Activated CD8-positive, alpha-beta memory T cell treated with anti-CD3 and anti-CD28 coated beads for 36 hours (primary cell): ENCODE results near the gene IFNE. TPM values are rescaled to one million over a fixed set of nuclear protein-coding genes. Genes with fewer than 3 reads are reported as not detected.
"Not testable (repeated sequence)": the region's sequence is repeated elsewhere in the genome, so short reads cannot be mapped to it uniquely, and the experiment has no call there.

ENCODE experiments used
- CTCF ChIA-PET: fragments of 350-600 bp; sonication (Branson Sonifier 250); formaldehyde crosslinking; loops from one replicate; lab custom pipeline; 2021; ENCODE audit warnings: antibody characterized with exemption; lab: Charles Lee
- POLR2A ChIA-PET: fragments of 350-600 bp; sonication (Branson Sonifier 250); formaldehyde crosslinking; loops from one replicate; lab custom pipeline; 2021; ENCODE audit warnings: antibody characterized with exemption; lab: Charles Lee
- total RNA-seq, 2 experiments: library from RNA; stranded (reverse); gene quantifications; one replicate each; pipeline ENCODE4 v1.2.3, GENCODE V29; 2021

Gene IFNE
- total RNA-seq, 2 experiments from 2014 or later, result not detected

GRCh38 chr9:21435015-21435383 is 47.1 kb downstream of the IFNE start:
- CTCF ChIA-PET, result interaction anchor here (0.9 to 1.3 kb wide), 3 partner anchors 10 to 141 kb away, joined by 3 to 4 read pairs (median 3); no protein-coding TSS in a partner anchor

GRCh38 chr9:21434202-21435014 is 47.7 kb downstream of the IFNE start:
- POLR2A ChIA-PET, result no interaction called here
- CTCF ChIA-PET, result interaction anchor here (0.9 to 1.3 kb wide), 3 partner anchors 10 to 140 kb away, joined by 3 to 4 read pairs (median 3); no protein-coding TSS in a partner anchor

More at GRCh38 chr9:21435015-21435383, 47.1 kb downstream of the IFNE start:
- POLR2A ChIA-PET, result not testable (repeated sequence)

GRCh38 chr9:21432672-21433425 is 49.3 kb downstream of the IFNE start:
- ChIA-PET POLR2A (no interaction called here), CTCF (no interaction called here)

Other genes with a start within 250 kb of the IFNE start
- gene IFNA14, start 242.3 kb downstream of the IFNE start, total RNA-seq, result not detected
- gene IFNA5, start 177.0 kb downstream of the IFNE start, total RNA-seq, result not detected
- gene KLHL9, start 146.9 kb downstream of the IFNE start, total RNA-seq, result 10 to 100 TPM; 13.2 to 14.2 TPM
- not detected for gene IFNA6, start 131.4 kb downstream of the IFNE start, total RNA-seq
- not detected for gene IFNA13, start 114.3 kb downstream of the IFNE start, total RNA-seq
- not detected for gene IFNA2, start 96.9 kb downstream of the IFNE start, total RNA-seq
- gene IFNA8, start 73.2 kb downstream of the IFNE start, total RNA-seq, result not detected
- gene IFNA1, start 41.9 kb downstream of the IFNE start, total RNA-seq, result not detected